ENCODE measurements around the gene POFUT1.

The POFUT1 gene

DNA sequence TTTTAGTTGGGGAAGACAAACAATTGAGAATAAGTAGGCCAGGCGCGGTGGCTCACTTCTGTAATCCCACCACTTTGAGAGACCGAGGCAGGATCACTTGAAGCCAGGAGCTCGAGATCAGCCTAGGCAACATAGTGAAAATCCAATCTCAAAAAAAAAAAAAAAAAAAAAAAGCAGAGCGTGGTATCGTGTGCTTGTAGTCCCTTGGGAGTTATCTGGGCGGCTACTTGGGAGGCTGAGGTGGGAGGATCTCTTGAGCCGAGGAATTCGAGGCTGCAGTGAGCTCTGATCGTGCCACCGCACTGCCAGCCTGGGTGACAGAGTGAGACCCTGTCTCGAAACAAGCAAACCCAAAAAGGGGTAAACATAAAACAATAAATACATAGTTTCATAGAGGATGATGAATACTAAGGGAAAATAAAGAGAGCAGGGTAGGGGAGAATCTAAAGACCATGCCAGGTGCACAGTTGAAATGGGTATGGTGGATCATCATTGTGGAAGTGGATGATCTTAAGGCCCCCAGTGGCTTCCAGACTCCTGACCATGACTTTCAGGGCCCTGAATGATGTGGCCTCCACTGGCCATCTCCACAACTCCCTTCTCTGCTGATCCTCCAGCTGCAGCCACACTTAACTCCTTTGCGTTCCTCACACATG, 947 bp downstream of the POFUT1 start:
- DNase-seq = no peak

DNA sequence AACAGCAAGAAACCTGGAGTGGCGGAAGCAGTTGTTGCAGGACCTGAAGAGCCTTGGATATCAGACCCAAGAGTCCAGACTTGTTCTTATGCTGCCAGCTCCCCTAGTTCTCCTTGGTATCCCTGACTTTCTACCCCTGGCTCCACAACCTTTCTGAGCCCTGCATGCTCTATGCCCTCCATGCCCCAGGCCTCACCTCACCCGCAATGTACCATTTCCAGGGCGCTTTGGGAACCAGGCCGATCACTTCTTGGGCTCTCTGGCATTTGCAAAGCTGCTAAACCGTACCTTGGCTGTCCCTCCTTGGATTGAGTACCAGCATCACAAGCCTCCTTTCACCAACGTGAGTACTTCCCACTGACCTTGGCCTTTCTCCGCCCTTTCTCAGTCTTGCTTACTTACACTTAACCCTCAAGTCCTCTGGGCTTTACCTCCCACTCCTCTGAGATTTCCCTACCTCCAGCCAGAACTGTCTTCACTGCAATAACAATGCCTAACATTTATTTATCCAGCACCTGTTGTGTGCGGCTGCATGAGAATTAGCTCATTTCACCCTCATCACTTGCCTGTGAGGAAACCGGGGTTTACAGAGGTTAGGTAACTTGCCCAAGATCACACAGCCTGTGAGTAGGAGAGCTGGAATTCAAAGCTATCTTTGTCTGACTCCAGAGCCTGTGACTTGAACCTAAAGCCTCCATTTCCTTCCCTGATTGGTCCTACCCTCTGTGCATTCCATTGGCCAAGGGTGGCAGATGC, 2.3 kb downstream of the POFUT1 start:
- DNase-seq = no peak

DNA sequence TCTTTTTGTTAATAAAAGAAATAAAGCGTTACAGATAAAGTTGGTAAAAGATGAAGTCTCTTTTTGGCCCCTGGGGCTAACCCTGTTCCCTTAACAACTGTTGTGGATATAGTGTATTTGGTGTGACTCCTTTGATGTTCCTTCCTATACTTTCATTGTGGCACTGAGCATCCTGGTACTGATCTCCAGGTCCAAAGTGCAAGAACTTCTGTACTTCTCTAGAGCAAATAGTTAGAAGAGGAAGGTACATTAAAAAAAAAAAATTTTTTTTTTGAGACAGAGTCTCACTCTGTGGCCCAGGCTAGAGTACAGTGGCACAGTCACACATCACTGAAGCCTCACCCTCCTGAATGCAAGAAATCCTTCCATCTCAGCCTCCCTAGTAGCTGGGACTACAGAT, 6.2 kb downstream of the POFUT1 start:
- DNase-seq = no peak

DNA sequence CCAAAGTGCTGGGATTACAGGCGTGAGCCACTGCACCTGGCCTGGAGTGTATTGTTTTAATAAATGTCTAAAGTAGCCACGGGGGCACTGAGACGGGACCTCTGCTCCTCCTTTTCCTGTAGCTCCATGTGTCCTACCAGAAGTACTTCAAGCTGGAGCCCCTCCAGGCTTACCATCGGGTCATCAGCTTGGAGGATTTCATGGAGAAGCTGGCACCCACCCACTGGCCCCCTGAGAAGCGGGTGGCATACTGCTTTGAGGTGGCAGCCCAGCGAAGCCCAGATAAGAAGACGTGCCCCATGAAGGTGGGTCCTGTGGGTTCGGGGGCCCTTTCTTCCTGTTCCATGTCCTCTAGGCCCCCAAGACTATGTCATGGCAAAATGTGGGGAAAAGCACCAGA, 7.5 kb downstream of the POFUT1 start:
- no peak for DNase-seq

DNA sequence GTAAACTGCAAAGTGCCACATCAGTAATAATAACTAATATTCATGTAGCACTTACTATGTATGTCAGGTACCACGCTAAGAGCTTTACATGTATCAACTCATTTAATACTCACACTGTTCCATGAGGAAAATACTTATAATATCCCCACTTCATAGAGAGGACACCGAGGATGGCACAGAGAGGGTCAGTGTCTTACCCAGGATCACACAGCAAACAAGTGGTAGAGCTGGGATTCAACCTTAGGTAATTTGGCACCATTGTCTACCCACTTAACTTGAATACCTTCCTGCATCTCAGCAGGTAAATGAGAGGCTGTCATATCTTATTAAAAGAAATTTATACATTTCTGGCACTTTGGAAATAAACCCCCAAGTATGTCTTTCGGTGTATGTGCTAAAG, 8.0 kb downstream of the POFUT1 start:
- DNase-seq = no peak

DNA sequence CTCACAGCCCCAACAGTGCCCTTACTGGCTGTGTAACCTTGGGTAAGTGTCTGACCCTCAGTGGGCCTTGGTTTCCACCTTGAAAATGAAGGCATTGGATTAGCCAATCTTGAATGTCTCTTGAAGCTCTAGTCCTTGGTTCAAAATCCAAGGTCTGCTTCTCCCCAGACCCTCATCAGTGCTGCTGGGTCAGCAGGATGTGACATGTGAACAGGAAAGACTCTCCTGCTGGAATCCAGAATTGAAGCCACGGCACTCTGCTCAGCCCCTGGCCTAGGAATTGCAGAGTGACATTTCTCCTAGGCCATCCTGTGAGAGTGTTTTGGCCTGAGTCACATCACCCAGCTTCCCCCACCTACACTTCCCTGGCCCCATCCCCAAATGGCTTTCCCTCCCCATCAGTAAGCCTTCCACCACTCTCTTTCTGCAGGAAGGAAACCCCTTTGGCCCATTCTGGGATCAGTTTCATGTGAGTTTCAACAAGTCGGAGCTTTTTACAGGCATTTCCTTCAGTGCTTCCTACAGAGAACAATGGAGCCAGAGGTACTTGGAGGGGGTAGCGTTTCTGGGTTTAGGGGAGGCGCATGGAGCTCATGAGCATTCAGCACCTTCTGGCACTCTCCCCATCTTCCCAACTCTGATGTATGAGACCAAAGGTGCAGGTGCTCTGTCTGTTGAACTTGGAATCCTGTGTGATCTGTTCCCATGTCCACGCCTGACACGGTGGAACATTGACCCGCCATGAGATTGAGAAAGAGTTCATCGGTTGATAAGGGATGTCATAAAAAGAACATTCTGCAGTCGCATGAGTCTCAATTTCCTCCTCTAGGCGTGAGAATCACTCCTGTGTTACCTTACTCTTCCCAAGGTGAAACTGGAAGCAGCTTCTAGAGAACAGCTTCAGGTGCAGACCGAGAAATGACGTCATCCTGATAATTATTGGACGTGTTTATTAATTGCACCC, 8.8 kb downstream of the POFUT1 start:
- DNase-seq = no peak

DNA sequence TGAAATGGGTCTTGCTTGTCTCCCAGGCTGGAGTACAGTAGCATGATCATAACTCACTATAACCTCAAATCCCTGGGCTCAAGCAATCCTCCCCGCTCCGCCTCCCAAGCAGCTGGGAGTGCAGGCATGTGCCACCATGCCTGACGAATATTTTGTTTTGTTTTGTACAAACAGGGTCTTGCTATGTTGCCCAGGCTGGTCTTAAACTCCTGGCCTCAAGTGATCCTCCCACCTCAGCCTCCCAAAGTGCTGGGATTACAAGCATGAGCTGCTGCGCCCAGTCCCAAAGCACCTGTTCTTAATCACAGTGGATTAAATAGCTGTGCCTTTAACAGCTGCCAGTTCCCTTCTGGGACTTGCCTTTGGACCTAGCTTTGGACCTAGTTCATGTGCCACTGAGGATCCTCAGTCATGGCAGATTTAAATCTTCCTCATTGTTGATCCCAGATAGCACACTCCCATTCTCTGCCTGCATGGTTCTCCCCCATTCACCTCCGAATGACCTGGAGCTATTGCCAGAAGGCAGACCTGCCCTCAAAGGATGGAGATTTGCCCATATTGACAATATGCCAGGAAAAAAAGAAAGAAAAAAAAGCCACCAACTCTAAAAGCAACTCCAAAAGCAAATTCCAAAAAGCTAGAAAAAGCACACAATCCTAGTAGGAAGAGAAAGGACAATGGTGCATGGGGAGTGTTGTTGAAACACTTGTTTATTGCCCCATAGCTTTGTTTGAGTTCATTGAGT, 10.6 kb downstream of the POFUT1 start:
- DNase-seq = no peak

DNA sequence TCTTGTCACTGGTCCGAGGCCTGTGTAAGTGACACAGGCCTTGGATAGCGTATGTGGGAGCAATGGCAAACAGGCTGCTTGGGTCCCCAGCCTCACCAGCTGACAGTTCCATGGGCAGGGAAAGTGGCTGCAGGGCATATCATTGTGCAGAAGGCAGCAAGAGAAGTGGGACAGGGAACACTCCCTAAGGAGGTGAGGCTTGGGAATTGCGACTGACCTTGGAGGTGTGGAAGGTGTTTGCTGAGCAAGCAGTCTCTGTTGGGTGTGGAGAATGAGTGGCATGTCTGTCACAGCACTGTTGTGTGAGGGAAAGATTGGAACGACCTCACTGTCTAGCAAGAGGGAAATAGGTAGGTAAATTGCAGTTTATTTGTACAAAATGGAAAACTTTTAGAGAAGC, 16.8 kb downstream of the POFUT1 start:
- no peak for DNase-seq

DNA sequence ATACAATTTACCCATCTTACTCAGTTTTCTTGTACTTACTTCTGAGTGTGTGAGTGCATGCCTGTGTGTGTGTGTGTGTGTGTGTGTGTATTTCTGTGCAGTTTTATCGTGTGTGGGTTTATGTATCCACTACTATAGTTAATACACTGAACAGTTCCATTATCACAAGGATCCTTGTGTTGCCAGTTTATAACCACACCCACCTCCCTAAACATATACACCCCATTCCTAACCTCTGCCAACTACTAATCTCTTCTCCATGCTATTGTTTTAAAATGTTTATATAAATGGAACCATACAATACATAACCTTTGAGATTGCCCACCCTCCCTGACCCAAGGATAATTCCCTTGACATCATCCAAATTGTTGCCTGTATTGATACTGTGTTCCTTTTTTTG, 18.7 kb downstream of the POFUT1 start:
- no peak for DNase-seq

DNA sequence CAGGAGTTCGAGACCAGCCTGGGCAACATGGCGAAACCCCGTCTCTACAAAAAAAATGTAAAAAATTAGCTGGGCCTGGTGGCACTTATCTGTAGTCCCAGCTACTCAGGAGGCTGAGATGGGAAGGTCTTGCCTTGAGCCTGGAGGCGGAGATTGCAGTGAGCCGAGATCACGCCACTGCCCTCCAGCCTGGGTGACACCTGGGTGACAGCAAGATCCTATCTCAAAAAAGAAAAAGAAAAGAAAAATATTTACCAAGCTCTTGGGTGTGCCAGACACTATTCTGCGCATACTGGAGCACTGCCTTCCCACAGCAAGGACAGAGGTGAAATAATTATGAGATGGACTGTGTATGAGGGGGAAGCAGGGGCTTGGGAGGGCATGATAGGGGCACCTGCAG, 19.6 kb downstream of the POFUT1 start:
- no peak for DNase-seq

DNA sequence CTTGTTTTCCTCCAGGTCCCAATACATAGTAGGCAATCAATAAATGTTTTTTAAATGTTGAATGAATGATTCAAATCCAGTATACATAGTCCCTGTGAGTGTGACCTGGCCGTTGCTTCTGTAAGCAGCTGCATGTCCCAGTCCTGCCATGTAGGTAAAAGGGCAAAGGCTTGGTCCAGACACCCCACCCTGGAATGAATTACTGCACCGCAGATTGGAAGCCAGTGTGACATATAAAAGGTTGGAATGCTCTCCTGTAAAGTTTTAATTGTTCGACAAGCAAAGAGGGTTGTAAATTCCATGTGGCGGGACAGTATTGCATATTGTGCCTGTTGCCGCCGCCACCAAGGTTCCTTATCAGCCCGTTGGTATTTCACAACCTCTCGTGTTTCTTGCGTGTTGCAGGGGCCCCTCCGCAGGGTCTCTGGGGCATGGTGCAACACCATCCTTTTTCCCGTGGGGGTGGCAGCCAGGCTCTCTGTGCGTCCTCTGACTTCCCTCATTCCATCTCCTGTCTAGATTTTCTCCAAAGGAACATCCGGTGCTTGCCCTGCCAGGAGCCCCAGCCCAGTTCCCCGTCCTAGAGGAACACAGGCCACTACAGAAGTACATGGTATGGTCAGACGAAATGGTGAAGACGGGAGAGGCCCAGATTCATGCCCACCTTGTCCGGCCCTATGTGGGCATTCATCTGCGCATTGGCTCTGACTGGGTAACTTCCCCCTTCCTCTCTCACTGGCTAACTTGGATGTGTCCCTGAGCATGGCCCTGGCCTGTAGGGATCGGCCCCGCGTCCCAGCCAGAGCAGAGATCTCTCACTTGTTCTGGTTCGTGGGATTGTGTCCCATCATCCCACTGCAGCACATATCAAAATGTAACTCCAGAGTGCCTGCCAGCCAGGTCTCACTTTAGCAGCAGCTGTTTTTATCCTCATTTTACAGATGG, 20.3 kb downstream of the POFUT1 start:
- no peak for DNase-seq

DNA sequence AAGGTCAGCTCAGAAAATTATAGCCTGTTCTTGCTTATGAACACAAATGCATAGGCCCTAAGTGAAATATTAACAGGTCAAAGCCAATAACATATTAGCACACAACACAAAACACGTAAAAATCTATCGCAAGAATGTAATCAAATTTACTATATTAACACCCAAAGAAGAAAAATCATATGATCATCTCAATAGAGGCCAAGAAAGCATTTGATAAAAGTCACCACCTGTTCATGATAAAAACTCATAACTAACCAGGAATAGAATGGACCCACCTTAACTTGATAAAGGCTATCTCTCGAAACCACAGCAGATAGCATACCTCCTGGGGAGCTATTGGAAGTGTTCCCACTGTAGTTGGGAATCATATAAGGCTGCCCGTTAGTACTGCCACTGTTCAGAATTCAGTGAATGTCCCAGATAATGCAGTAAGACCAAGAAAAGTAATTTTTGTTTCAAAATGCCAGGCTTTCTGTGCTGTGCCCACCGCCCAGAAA, 21.6 kb downstream of the POFUT1 start:
- no peak for DNase-seq

DNA sequence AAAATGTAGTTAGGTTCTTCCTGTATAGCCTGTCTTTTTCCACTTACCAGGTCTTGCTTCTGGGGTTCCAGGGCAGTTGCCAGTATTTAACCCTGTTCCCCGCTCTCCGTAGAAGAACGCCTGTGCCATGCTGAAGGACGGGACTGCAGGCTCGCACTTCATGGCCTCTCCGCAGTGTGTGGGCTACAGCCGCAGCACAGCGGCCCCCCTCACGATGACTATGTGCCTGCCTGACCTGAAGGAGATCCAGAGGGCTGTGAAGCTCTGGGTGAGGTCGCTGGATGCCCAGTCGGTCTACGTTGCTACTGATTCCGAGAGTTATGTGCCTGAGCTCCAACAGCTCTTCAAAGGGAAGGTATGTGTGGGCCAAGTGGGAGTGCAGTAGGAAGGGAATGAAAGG, 23.0 kb downstream of the POFUT1 start:
- DNase-seq = no peak

DNA sequence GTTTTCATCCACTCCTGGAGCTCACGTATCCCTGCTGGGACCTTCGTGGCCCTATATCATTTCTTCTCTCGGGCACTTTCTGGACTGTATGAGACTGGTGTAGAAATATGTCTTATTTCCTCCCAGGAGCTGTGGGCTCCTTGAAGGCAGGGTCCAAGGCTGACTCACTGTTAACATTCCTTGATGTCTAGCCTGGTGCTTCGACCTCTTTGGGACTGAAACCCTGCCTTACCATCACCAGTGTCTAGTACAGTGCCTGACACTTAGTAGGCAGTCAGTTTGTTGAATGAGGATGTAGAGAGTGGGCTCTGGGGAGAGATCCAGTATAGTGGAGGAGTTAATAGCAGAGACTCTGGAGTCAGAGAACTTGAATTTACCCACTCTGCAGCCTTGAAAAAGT, 23.6 kb downstream of the POFUT1 start:
- DNase-seq = no peak

DNA sequence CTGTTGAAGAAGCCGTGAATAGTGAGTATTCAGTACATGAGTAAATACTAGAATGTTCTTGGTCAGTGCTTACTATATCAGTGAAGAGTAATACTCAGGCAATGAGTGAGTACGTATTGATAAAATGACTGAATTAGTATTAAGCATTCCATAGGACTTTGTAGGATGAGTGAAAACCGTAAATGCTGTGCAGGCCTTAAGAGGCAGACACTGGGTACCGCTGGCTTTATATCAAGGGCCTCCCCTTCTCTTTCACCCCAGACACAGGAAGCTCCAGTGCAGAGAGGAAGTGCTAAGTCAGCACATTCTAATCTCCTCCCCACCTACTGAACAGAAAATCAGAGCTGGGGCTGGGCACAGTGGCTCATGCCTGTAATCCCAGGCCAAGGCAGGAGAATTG, 24.2 kb downstream of the POFUT1 start:
- DNase-seq = no peak

DNA sequence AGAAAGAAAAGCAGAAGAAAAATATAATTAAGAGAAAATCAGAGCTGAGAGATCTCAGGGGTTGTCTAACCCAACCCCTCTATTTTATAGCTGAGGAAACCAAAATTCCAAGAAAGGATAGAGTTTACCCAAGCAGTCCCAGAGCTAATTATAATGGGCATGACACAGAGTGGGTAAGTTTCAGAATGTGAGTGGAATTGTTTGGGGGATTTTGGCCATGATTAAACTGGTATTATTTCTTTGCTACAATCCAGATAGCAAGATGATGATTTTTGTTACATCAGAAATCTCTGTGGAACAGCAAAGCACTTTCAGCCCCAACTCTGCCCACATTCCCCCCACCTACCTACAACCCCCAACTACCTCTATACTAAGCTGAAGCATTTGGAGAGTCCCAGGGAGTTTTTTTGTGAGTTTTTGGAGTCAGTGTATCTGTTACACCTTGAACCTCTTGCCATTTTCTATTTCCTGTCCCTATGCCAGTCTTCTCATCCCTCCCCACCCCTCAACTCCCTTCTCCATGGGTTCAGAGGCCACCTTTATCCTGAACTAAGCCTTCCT, 24.7 kb downstream of the POFUT1 start:
- no peak for DNase-seq

DNA sequence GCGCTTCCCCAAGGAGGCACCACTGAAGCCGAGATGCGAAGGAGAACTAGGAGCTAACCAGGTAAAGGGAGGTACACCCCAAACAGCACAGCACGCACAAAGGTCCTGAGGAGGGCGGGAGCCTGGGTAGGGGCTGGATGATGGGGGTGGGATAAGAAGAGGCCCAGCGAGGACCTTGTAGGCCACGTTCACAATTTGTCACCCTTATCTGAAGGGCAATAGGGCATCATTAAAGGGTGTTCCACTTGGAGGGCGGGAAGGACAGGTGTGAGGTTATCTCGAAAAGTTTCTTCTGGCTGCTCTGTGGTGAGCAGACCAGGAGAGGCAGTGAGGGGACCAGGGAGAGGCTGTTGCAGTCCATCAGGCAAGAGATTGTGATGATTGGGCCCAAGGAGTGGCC, 25.6 kb downstream of the POFUT1 start:
- no peak for DNase-seq

DNA sequence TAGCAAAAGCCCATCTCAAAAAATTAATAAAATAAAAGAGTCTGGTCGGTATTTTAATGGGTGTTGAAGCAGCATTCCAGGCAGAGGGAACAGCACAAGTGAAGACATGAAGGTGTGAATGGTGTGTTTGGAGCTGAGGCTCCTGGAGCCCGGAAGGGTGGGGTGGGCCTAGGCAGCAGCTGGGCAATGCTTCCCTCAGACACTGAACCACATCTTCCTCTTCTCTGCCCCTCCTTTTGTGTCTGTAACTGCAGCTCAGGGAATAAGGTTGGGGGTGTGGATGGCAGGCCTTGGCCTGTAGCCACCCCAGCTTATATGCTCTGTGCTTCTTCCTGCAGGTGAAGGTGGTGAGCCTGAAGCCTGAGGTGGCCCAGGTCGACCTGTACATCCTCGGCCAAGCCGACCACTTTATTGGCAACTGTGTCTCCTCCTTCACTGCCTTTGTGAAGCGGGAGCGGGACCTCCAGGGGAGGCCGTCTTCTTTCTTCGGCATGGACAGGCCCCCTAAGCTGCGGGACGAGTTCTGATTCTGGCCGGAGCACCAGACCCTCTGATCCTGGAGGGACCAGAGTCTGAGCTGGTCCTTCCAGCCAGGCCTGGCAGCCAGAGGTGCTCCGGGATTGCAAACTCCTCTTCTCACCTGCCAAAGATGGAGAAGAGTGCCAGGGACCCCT, 26.6 kb downstream of the POFUT1 start:
- no peak for DNase-seq

DNA sequence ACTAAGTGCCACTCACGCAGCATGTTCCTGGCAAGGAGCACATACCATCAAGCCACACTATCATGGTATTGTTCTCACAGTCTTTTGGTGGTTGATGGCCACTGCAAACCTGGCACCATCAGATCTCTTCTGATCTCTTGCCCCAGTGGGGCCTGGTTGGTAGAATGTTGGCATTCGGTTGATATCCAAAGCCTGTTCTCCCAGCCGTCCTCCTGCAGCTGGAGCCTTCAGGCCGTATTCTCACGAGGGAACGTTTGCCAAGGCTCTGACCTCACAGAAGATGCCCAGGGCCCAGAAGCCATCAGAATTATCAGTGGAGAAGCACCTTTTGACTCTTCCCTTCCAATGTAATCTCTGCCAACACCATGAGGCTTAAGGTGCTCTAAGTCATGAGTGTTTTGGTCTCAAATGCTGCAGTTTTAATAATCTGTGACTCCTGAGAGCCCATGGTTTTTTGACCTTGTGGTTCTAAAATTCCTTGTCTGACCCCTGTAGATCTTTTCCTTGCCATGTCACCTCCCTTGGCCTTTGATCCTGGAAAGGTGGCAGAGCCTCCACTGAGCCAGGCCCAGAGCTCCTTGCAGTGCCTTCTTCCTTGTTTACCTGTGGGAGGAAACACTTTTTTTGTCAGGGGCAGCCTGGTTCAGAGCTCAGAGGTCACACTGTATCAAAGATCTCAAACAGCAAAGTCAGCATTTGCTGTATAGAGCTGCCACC, 27.8 kb downstream of the POFUT1 start:
- DNase-seq = no peak

DNA sequence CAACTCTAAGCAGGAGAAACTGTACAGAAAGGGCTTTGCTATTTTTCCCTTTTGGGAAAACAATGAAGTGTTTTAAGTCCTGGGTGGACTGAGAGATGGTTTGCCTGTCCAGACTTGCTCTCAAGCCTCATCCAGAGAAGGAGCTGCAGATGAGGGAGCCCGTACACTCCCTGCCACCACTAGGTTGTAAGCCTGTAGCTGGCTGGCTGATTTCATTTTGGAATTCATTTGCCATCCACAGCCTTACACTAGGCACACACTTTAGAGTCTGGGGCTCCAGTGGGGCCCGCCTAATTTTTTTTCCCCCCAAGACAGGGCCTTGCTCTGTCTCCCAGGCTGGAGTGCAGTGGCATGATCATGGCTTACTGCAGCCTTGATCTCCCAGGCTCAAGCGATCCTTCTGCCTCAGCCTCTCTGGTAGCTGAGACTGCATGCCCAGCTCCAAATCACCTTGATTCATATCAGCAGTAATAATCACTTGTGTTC, 28.4 kb downstream of the POFUT1 start:
- no peak for DNase-seq
